KBM-7 (cell line): ENCODE data around the gene SMARCD3.

Source experiments
- DNase-seq: peaks from one replicate; pipeline ENCODE4 v3.0.0-alpha.2; 2015
- in situ Hi-C: fragments of 300-500 bp; cut with MboI; formaldehyde crosslinking; loops from 2 replicates; pipeline ENCODE4 v1.14.3; 2020; ENCODE audit warnings: low sequenced_read_pairs, low pct_unique_long_range_greater_than_20kb, mixed read lengths

The SMARCD3 gene

DNA sequence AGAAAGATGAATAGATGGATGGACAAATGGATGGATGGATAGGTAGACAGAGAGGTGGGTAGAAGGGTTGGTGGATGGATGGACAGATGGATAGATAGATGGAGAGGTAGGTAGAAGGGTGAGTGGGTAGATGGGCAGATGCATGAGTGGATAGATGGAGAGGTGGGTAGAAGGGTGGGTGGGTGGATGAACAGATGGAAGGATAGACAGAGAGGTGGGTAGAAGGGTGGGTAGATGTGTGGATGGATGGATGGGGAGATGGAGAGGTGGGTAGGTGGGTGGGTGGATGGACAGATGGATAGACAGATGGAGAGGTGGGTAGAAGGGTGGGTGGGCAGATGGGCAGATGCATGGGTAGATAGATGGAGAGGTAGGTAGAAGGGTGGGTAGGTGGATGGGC is 50.6 kb downstream of the SMARCD3 start:
- DNase-seq = no peak
- in situ Hi-C loops = no loop called here

DNA sequence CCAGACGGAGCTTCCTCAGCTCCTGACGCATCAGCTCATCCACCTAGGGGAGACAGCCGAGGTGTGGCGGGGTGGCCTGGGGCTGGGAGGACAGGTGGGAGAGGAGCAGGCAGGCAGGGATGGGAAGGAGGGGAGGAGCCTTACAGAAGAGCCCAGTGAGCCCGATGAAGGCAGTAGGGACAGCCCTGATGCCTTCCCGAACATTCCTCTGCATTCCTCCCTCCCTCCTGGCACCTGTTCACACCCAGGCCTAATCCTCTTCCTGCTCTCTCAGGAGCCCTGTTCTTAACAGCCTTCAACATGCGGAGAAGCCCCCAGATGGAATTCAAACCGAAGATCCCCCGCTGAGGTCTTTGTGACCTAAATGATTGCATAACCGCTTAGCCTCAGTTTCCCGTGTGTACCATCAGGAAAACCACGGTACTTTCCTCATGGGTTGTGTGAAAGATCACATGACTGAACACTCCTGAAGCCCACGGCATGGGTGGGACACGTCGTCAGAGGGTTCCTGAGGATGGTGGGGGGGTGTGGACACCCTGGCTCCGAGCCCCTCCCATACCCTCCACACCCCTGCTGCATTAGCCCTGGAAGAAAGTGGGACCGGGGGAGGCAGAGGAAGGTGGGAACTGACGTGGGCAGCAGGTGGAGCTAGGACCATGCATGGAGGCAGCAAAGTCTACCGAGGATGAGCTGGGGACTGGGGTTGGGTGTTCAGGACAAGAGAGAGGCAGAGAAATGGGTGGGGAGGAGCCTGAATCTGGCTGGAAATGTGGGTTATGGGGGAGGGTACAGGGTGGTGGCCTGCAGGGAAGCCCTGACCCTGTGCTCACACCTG is 52.7 kb downstream of the SMARCD3 start:
- DNase-seq = no peak
- in situ Hi-C loops = no loop called here

- no peak for DNase-seq
- in situ Hi-C loops = no loop called here
Observed at GRCh38 chr7:151194188-151194587, 54.3 kb downstream of the SMARCD3 start.

GRCh38 chr7:151193203-151193978 is 55.1 kb downstream of the SMARCD3 start:
- DNase-seq = no peak
- in situ Hi-C loops = no loop called here

- in situ Hi-C loops = no loop called here
- no peak for DNase-seq
Observed at GRCh38 chr7:151192002-151192539, 56.4 kb downstream of the SMARCD3 start.

GRCh38 chr7:151191544-151191943 is 57.0 kb downstream of the SMARCD3 start:
- in situ Hi-C loops = no loop called here
- no peak for DNase-seq

GRCh38 chr7:151189038-151189437 is 59.5 kb downstream of the SMARCD3 start:
- in situ Hi-C loops = no loop called here
- no peak for DNase-seq
